Activated CD4-positive, alpha-beta T cell treated with anti-CD3 and anti-CD28 coated beads for 24 hours (primary cell): ENCODE results near the gene FUT7.
"Not testable (repeated sequence)": the region's sequence is repeated elsewhere in the genome, so short reads cannot be mapped to it uniquely, and the experiment has no call there.

Experiments
- DNase-seq, 2 donors: peaks; one replicate each; pipeline ENCODE4 v3.0.0-alpha.2; 2020; ENCODE audit warnings: low read depth in 2 of 2

FUT7 gene

GRCh38 chr9:137066096-137066861 lies 34.4 kb upstream of the FUT7 start:
- DNase-seq = no peak

- DNase-seq = no peak
Measured at GRCh38 chr9:137065336-137065967, 33.6 kb upstream of the FUT7 start.

- no peak for DNase-seq
Measured at GRCh38 chr9:137064880-137065164, 32.9 kb upstream of the FUT7 start.

- DNase-seq = peak; percentile 58 to 59
Measured at GRCh38 chr9:137064027-137064879, 32.4 kb upstream of the FUT7 start.

GRCh38 chr9:137063311-137064026 lies 31.6 kb upstream of the FUT7 start:
- no peak for DNase-seq

GRCh38 chr9:137062798-137063197 lies 30.9 kb upstream of the FUT7 start:
- not testable (repeated sequence) for DNase-seq

- no peak for DNase-seq
Measured at GRCh38 chr9:137062384-137062783, 30.5 kb upstream of the FUT7 start.

GRCh38 chr9:137058521-137059234 lies 26.8 kb upstream of the FUT7 start:
- DNase-seq = no peak

- DNase-seq = no peak
Measured at GRCh38 chr9:137057545-137057944, 25.7 kb upstream of the FUT7 start.

GRCh38 chr9:137056739-137057415 lies 25.0 kb upstream of the FUT7 start:
- DNase-seq = no peak

- DNase-seq = no peak
Measured at GRCh38 chr9:137055385-137056364, 23.8 kb upstream of the FUT7 start.

- DNase-seq = no peak
Measured at GRCh38 chr9:137054932-137055384, 23.1 kb upstream of the FUT7 start.

- DNase-seq = no peak
Measured at GRCh38 chr9:137053944-137054931, 22.4 kb upstream of the FUT7 start, which contains the start of gene ENTPD2. ENTPD2 (minus strand) TSS chr9:137054061; CDS start chr9:137053997, 64 bp downstream.

GRCh38 chr9:137052998-137053943 lies 21.4 kb upstream of the FUT7 start:
- DNase-seq = no peak

- DNase-seq = no peak
Measured at GRCh38 chr9:137052293-137052692, 20.4 kb upstream of the FUT7 start.

- DNase-seq = no peak
Measured at GRCh38 chr9:137051145-137051724, 19.3 kb upstream of the FUT7 start.

- DNase-seq = no peak
Measured at GRCh38 chr9:137050570-137050969, 18.7 kb upstream of the FUT7 start.
